Stimulated activated naive B cell treated with anti-CD40 and anti-IgM and Interleukin-4, amounts not matched to agents 10 μg/mL and 1 μg/mL and 100 μg/mL, for 72 hours (primary cell): Measurements from ENCODE around the gene PKDREJ.

Source experiments
- ATAC-seq, 2 donors: fragments of 150-1000 bp; cut with Tn5 transposase; replicated peaks; 2 replicates each; pipeline ENCODE4 v1.10.0; 2021; ENCODE audit warnings: moderate library complexity in 1 of 2
- DNase-seq: peaks from one replicate; pipeline ENCODE4 v3.0.0; 2021
- H3K27ac Mint-ChIP-seq: one replicate; pipeline ENCODE4 v1.8.0; 2022; ENCODE audit warnings: mild to moderate bottlenecking, mixed read lengths
- H3K27me3 Mint-ChIP-seq, 2 donors: one replicate each; pipeline ENCODE4 v1.8.0; 2022; ENCODE audit warnings: mixed read lengths in 2 of 2
- H3K36me3 Mint-ChIP-seq, 2 donors: one replicate each; pipeline ENCODE4 v1.8.0; 2022; ENCODE audit warnings: mixed read lengths in 2 of 2, mild to moderate bottlenecking in 1 of 2
- H3K4me1 Mint-ChIP-seq, 2 donors: one replicate each; pipeline ENCODE4 v1.8.0; 2022; ENCODE audit warnings: mixed read lengths in 2 of 2, mild to moderate bottlenecking in 1 of 2
- H3K4me3 Mint-ChIP-seq, 2 donors: one replicate each; pipeline ENCODE4 v1.8.0; 2022; ENCODE audit warnings: mild to moderate bottlenecking in 2 of 2, mixed read lengths in 2 of 2, moderate library complexity in 1 of 2
- H3K9me3 Mint-ChIP-seq, 2 donors: one replicate each; pipeline ENCODE4 v1.8.0; 2022; ENCODE audit warnings: mixed read lengths in 2 of 2, mild to moderate bottlenecking in 1 of 2

The PKDREJ gene

GRCh38 chr22:46245511-46245910 is 17.6 kb downstream of the PKDREJ start:
- no peaks in the 10 kb centered on the region for H3K9me3 Mint-ChIP-seq
- peak overlapping the region; percentile 42 for H3K27ac Mint-ChIP-seq
- H3K4me1 Mint-ChIP-seq, result peaks cover 13 to 22% of the 10 kb centered on the region in 2 donors
- no peak overlapping the region for H3K4me3 Mint-ChIP-seq
- peaks cover 11 to 31% of the 10 kb centered on the region in 2 donors for H3K36me3 Mint-ChIP-seq
- no peaks in the 10 kb centered on the region for H3K27me3 Mint-ChIP-seq
- no peak for DNase-seq
- no peak for ATAC-seq

GRCh38 chr22:46244771-46245170 is 18.4 kb downstream of the PKDREJ start:
- ATAC-seq (no peak), DNase-seq (no peak)
- Mint-ChIP-seq H3K27me3 (no peaks in the 10 kb centered on the region), H3K9me3 (no peaks in the 10 kb centered on the region), H3K4me1 (peaks cover 19 to 30% of the 10 kb centered on the region in 2 donors), H3K36me3 (peaks cover 11 to 31% of the 10 kb centered on the region in 2 donors), H3K4me3 (no peak overlapping the region), H3K27ac (no peak overlapping the region)

DNA sequence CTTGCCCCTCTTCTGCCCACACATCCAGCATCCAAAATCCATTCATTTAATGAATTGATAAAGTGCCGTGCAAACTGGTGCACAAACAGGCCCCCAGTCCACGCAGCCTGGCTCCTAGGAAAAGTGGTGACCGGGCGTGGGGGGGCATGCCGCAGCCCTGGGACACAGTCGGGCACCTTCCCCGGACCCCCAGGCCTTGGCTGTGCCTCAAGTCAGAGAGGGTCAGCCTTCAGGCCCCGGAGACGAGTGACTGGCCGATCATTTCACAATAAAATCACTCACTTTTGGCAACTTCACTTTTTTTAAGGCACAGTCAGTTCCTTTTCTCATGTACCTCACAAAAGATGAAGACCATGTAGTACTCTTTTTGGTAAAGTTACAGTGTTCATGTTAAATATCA is 21.1 kb downstream of the PKDREJ start:
- Mint-ChIP-seq H3K27me3 (no peaks in the 10 kb centered on the region), H3K4me1 (peaks cover 16 to 28% of the 10 kb centered on the region in 2 donors), H3K27ac (no peak overlapping the region), H3K4me3 (no peak overlapping the region), H3K36me3 (peaks cover 14 to 33% of the 10 kb centered on the region in 2 donors), H3K9me3 (no peaks in the 10 kb centered on the region)
- DNase-seq (no peak), ATAC-seq (no peak)

GRCh38 chr22:46241396-46242007 is 21.6 kb downstream of the PKDREJ start:
- no peak for DNase-seq
- Mint-ChIP-seq H3K36me3 (peaks cover 14 to 33% of the 10 kb centered on the region in 2 donors), H3K9me3 (no peaks in the 10 kb centered on the region), H3K27me3 (no peaks in the 10 kb centered on the region), H3K4me3 (no peak overlapping the region), H3K4me1 (peaks cover 16 to 28% of the 10 kb centered on the region in 2 donors), H3K27ac (no peak overlapping the region)
- no peak for ATAC-seq

GRCh38 chr22:46240907-46241306 is 22.2 kb downstream of the PKDREJ start:
- no peak for DNase-seq
- no peaks in the 10 kb centered on the region for H3K27me3 Mint-ChIP-seq
- no peak overlapping the region for H3K27ac Mint-ChIP-seq
- peaks cover 14 to 22% of the 10 kb centered on the region in 2 donors for H3K4me1 Mint-ChIP-seq
- H3K4me3 Mint-ChIP-seq, result no peak overlapping the region
- no peak for ATAC-seq
- no peaks in the 10 kb centered on the region for H3K9me3 Mint-ChIP-seq
- peaks cover 14 to 32% of the 10 kb centered on the region in 2 donors for H3K36me3 Mint-ChIP-seq

DNA sequence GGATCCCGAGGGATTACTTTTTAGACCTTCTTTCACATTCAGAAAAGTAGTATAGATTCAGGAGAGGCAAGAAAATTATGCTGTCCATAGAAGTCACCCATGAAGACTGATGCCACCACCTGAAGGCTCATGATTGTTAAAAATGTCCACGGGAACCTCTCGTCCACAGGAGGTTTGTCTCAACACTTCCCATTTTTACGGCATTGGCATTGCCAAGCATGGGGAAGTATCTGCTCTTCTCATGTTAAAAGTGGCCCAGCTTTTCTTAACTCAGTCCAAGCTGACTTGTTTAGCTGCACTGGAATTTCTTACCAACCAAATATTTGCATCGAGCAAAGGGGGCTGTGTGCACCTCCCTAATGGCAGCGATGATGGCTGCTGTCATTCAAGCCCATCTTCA is 22.6 kb downstream of the PKDREJ start:
- Mint-ChIP-seq H3K27ac (no peak overlapping the region), H3K9me3 (no peaks in the 10 kb centered on the region), H3K4me1 (peaks cover 14 to 22% of the 10 kb centered on the region in 2 donors), H3K27me3 (no peaks in the 10 kb centered on the region), H3K36me3 (peaks cover 14 to 29% of the 10 kb centered on the region in 2 donors), H3K4me3 (no peak overlapping the region)
- ATAC-seq, result no peak
- no peak for DNase-seq

DNA sequence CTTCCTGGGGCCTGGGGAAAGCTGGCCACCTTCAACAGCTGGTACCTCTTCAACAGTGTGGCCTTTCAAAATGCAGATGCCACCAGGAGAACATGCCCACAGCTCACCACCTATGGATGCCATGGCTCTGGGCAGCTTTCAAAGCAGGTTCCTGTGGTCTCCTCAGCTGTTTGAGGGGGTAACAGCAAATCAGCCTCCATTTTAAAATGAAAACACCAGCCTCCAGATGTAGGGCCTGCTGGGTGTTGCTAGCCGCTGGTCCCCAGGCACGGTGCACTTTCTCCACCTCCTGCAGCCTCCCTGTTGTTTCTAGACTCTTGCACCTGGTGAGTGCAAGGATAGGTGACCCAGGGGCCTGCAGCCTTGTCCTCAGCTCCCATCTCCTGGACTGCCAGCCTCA is 23.1 kb downstream of the PKDREJ start:
- peak overlapping the region; percentile 80 for H3K27ac Mint-ChIP-seq
- H3K27me3 Mint-ChIP-seq, result no peaks in the 10 kb centered on the region
- H3K9me3 Mint-ChIP-seq, result no peaks in the 10 kb centered on the region
- H3K36me3 Mint-ChIP-seq, result peaks cover 15 to 28% of the 10 kb centered on the region in 2 donors
- DNase-seq, result no peak
- H3K4me3 Mint-ChIP-seq, result no peak overlapping the region
- ATAC-seq, result peak; percentile 7 to 8
- H3K4me1 Mint-ChIP-seq, result peaks cover 14 to 22% of the 10 kb centered on the region in 2 donors

DNA sequence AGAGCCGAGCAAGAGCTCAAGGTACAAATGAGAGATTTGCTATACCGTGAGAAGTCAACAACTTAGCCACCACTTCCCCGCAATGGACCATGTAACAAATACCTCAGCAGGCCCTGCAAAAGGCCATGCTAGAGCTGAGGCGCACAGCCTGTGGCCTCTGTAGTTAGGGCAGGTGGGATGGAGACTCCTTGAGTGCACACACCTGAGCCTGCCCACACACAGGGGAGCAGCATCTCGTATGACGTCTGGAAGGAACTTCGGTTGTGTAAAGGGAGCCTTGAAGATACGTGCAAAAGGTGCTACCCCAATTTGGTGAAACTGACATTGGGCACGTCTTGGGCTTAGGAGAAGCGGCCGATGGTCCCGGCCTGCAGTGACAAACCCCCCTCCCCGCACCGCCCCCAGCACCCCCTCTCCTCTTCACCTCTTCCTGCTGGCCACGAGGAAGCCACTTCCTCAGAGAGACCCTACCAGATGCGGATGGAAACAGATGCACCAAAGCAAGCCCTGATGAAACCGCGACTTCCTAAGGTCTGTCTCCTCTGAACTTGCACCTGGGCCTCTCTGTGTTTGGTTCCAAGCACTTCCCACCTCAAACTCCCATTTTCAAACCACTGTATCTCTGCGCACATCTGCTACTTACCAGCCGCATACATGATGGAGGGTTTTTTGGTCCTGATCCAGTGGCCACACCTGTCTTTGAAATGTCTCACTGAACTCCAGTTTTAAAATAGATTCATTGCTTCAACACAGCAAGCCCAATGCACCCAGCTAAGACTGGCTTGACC is 23.7 kb downstream of the PKDREJ start:
- Mint-ChIP-seq H3K27me3 (no peaks in the 10 kb centered on the region), H3K27ac (peak overlapping the region; percentile 80), H3K9me3 (no peaks in the 10 kb centered on the region), H3K4me3 (no peak overlapping the region), H3K36me3 (peaks cover 13 to 29% of the 10 kb centered on the region in 2 donors), H3K4me1 (peaks cover 14 to 22% of the 10 kb centered on the region in 2 donors)
- DNase-seq, result no peak
- ATAC-seq, result peak; percentile 50 to 68

DNA sequence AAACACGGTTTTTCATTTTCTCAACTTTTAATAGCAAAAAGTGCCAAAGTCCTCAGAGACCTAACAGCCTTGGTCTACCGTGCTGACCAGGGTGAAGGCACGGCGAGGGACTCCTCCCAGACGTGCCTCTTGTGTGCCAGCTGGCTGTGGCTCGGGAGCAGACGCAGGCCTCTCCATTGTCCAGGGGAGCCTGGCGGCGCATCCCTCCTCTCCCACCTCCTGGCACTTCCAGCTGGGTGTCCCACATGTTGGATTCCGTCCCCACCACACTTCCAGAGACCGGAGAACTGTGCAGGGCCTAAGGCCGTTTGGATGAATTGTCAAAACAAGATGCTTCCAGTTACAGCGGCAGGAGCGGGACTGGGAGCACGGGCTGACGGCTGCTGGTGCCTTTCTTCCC is 24.6 kb downstream of the PKDREJ start:
- Mint-ChIP-seq H3K4me1 (peaks cover 11 to 22% of the 10 kb centered on the region in 2 donors), H3K36me3 (peaks cover 7 to 23% of the 10 kb centered on the region in 2 donors), H3K27ac (peak overlapping the region; percentile 47), H3K9me3 (no peaks in the 10 kb centered on the region), H3K27me3 (no peaks in the 10 kb centered on the region), H3K4me3 (no peak overlapping the region)
- no peak for DNase-seq
- no peak for ATAC-seq

DNA sequence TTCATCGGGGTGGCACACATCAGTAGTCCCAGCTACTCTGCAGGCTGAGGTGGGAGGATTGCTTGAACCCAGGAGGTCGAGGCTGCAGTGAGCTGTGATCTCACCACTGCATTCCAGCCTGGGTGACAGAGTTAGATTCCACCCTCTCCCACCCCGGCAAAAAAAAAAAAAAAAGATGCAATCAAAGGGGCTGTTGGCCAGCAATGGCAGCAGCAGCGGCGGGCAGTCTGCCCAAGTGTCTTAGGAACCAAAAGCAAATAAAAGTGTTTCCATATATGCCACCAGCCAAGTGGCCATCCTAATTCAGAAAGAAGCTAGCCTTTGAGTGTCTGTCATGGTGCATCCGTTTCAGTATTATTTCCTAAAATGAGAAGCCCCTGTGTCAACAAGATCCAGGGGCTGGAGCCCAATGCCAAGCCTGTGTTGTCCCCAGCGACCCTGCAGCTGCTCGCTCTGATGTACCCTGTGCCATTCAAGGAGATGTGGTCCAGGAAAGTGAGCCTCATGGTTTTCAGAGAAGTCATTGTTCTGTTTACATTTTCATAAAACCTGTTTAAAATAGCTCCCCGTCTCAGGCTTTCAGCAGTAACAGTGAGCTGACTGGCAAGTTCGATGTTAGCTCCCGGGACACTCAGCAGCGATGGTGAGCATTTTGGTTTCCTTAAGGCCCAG is 25.6 kb downstream of the PKDREJ start:
- H3K4me3 Mint-ChIP-seq, result no peak overlapping the region
- H3K36me3 Mint-ChIP-seq, result peaks cover 7 to 15% of the 10 kb centered on the region in 2 donors
- H3K4me1 Mint-ChIP-seq, result peaks cover 14 to 28% of the 10 kb centered on the region in 2 donors
- DNase-seq, result no peak
- no peak overlapping the region for H3K27ac Mint-ChIP-seq
- H3K9me3 Mint-ChIP-seq, result no peaks in the 10 kb centered on the region
- ATAC-seq, result no peak
- no peaks in the 10 kb centered on the region for H3K27me3 Mint-ChIP-seq

DNA sequence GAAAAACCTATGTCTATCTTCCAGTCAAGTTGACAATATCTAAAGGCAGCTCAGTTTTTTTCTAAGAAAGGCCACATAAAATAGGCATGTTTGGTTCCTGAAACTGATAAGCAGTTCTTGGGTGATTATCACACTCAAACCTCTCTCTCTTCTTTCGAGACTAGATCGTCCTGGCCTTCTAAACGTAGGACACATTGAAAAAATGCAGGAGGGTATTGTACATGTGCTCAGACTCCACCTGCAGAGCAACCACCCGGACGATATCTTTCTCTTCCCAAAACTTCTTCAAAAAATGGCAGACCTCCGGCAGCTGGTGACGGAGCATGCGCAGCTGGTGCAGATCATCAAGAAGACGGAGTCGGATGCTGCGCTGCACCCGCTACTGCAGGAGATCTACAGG is 28.2 kb downstream of the PKDREJ start:
- DNase-seq (no peak), ATAC-seq (no peak)
- peaks cover 11 to 21% of the 10 kb centered on the region in 2 donors for H3K36me3 Mint-ChIP-seq
- H3K27ac Mint-ChIP-seq, result no peak overlapping the region
- no peaks in the 10 kb centered on the region for H3K9me3 Mint-ChIP-seq
- H3K4me1 Mint-ChIP-seq, result peaks cover 8 to 18% of the 10 kb centered on the region in 2 donors
- no peaks in the 10 kb centered on the region for H3K27me3 Mint-ChIP-seq
- no peak overlapping the region for H3K4me3 Mint-ChIP-seq

- Mint-ChIP-seq H3K9me3 (no peaks in the 10 kb centered on the region), H3K27ac (no peak overlapping the region), H3K36me3 (peaks cover 9 to 18% of the 10 kb centered on the region in 2 donors), H3K27me3 (no peaks in the 10 kb centered on the region), H3K4me1 (peaks cover 3 to 5% of the 10 kb centered on the region in 2 donors), H3K4me3 (no peak overlapping the region)
- DNase-seq, result no peak
- peak; percentile 87 to 88 for ATAC-seq
Measured at GRCh38 chr22:46233231-46233630, 29.9 kb downstream of the PKDREJ start.

- ATAC-seq (no peak), DNase-seq (no peak)
- Mint-ChIP-seq H3K9me3 (peaks cover 0 to 2% of the 10 kb centered on the region in 2 donors), H3K27me3 (no peaks in the 10 kb centered on the region), H3K27ac (no peak overlapping the region), H3K4me3 (no peak overlapping the region), H3K4me1 (peaks cover 5% of the 10 kb centered on the region in 2 donors), H3K36me3 (peaks cover 17% of the 10 kb centered on the region in 2 donors)
Measured at GRCh38 chr22:46230262-46230901, 32.8 kb downstream of the PKDREJ start.

DNA sequence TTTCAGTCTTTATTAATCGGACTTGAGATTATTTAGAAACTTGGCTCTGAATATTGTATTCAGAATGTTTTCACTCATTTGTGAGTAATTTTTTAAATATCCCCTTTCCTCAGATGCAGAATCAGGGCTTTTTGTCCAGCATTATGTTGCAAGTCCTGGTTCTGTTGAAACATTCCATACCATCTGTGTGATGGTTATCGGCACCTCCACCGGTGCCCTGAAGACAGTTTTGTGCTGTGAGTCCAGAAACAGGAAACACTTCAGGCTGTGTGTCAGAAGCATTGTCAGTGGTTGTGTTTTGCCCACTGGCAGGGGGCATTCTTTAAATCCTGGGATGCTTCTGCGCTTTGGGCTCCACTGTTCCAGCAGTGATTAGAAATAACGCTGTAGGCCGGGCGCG is 33.4 kb downstream of the PKDREJ start:
- Mint-ChIP-seq H3K9me3 (peaks cover 0 to 2% of the 10 kb centered on the region in 2 donors), H3K27me3 (no peaks in the 10 kb centered on the region), H3K27ac (no peak overlapping the region), H3K4me3 (no peak overlapping the region), H3K36me3 (peaks cover 19% of the 10 kb centered on the region in 2 donors), H3K4me1 (peaks cover 5% of the 10 kb centered on the region in 2 donors)
- no peak for DNase-seq
- no peak for ATAC-seq
